GM23248 (cell line): ENCODE measurements around the gene ZNF331.

Source experiments
- EZH2 ChIP-seq: fragments of 200-600 bp; sonication (generic); IDR thresholded peaks from 2 replicates; pipeline ENCODE4 v1.6.1; 2018; ENCODE audit warnings: antibody characterized with exemption, mild to moderate bottlenecking; ENCODE audit not compliant: insufficient read depth, poor library complexity, severe bottlenecking
- EZH2phosphoT487 ChIP-seq: fragments of 200-600 bp; sonication (generic); IDR thresholded peaks from 2 replicates; pipeline ENCODE4 v1.6.1; 2018; ENCODE audit warnings: antibody characterized with exemption, moderate library complexity, mild to moderate bottlenecking, low read depth; ENCODE audit not compliant: insufficient read depth

DNA sequence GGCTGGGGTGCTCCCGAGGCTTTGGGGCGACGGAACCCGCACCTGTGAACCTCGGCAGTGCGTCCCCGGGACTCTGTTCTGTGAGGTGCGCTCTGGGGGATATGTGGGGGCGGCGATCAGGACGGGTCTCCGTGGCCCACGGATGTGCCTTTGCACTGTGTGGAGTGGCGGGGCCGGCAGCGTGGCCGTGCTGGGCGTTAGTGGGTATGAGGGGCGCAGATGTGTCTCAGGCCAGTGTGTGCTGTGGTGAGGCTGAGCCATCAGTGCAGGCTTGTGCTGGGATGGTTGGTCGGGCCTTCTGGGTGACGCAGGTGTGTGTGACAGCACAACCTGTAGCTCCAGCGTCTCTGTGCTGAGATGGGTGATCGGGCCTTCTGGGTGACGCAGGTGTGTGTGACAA is 16.9 kb downstream of the ZNF331 start:
- TF ChIP-seq EZH2: no peak
- TF ChIP-seq EZH2phosphoT487: no peak
